ENCODE data around the gene WDCP.

DNA sequence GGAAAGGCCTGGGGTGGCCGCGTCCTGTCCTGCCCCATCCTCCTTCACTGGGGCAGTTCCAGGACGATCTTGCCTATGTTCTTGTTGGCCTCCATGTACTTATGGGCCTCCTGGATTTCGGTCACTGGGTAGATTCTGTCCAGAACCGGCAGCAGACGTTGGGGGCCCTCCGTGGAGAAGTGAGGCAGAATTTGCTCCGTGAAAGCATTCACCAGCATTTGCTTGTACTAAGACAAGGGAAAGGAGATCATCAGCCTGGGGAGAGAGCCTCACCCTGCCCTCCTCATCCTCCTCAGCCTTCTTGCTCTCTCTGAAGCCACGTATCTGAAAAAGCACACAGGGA is 30.3 kb upstream of the WDCP start:
- TF ChIP-seq CTCF (IDR thresholded peaks at IDR 0.05; ENCODE audit: low read length) = no peak
- no peak for TF ChIP-seq EZH2 (IDR thresholded peaks at IDR 0.05; ENCODE audit: borderline replicate concordance, low read length)

Data from OCI-LY1 (cell line).